HL-60 (cell line): ENCODE data around the gene EPN2.

Source experiments
- DNase-seq, 2 experiments: peaks; one replicate each; pipeline ENCODE4 v3.0.0-alpha.2; 2010 to 2020; ENCODE audit warnings: low read depth in 1 of 2, low spot score in 1 of 2
- H3K27ac ChIP-seq: fragments of 250-450 bp; sonication (Bioruptor Pico); replicated peaks from 2 replicates; pipeline ENCODE4 v1.5.1; 2020; ENCODE audit warnings: mild to moderate bottlenecking, moderate library complexity
- H3K27me3 ChIP-seq: fragments of 250-450 bp; sonication (Bioruptor Pico); 2 replicates; pipeline ENCODE4 v1.5.1; 2021; ENCODE audit warnings: mild to moderate bottlenecking, moderate library complexity; ENCODE audit not compliant: insufficient read depth, poor library complexity, severe bottlenecking
- H3K4me3 ChIP-seq: replicated peaks from 2 replicates; pipeline ENCODE4 v1.5.1; 2011; ENCODE audit warnings: mild to moderate bottlenecking, control low read depth, low read length; ENCODE audit not compliant: insufficient read depth
- GABPA ChIP-seq: IDR thresholded peaks from 2 replicates; pipeline ENCODE4 v1.6.1; 2012; ENCODE audit warnings: low read depth
- POLR2AphosphoS5 ChIP-seq: IDR thresholded peaks from 2 replicates; pipeline ENCODE4 v1.6.1; 2012; ENCODE audit warnings: low read depth
- SPI1 ChIP-seq: IDR thresholded peaks from 2 replicates; pipeline ENCODE4 v1.6.1; 2012; ENCODE audit warnings: low read depth, mild to moderate bottlenecking, borderline replicate concordance
- TF ChIP-seq, protein P1 (sequence below): IDR thresholded peaks from one replicate; pipeline ENCODE4 v1.5.1; 2011; ENCODE audit warnings: low read length, control low read depth, inconsistent platforms; ENCODE audit not compliant: insufficient read depth
- TF ChIP-seq, protein P2 (sequence below): IDR thresholded peaks from 2 replicates; pipeline ENCODE4 v1.6.1; 2012; ENCODE audit warnings: low read depth; ENCODE audit not compliant: insufficient replicate concordance

Gene EPN2

DNA sequence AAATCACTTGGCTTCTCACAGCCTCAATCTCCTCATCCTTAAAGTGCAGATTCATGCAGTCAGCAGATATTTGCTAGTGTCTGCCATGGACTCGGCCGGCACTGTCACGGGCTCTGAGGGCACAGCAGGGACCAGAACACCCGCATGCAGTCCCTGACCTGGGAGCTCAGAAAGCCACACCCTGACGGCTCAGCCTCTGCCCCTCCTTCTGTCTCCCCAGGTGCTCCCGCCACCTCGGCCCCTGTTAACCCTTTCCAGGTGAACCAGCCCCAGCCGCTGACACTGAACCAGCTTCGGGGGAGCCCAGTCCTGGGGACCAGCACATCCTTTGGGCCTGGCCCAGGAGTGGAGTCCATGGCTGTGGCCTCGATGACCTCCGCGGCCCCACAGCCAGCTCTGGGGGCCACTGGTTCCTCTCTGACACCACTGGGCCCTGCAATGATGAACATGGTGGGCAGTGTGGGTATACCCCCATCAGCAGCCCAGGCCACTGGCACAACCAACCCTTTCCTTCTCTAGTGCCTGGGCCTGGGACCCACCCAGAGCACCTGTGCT lies 96.6 kb downstream of the EPN2 start:
- no peak for DNase-seq
- no peak overlapping the region for H3K4me3 ChIP-seq
- no peak overlapping the region for H3K27ac ChIP-seq
- TF ChIP-seq POLR2AphosphoS5 (no peak), SPI1 (no peak), GABPA (no peak)
- TF ChIP-seq, protein P1, sequence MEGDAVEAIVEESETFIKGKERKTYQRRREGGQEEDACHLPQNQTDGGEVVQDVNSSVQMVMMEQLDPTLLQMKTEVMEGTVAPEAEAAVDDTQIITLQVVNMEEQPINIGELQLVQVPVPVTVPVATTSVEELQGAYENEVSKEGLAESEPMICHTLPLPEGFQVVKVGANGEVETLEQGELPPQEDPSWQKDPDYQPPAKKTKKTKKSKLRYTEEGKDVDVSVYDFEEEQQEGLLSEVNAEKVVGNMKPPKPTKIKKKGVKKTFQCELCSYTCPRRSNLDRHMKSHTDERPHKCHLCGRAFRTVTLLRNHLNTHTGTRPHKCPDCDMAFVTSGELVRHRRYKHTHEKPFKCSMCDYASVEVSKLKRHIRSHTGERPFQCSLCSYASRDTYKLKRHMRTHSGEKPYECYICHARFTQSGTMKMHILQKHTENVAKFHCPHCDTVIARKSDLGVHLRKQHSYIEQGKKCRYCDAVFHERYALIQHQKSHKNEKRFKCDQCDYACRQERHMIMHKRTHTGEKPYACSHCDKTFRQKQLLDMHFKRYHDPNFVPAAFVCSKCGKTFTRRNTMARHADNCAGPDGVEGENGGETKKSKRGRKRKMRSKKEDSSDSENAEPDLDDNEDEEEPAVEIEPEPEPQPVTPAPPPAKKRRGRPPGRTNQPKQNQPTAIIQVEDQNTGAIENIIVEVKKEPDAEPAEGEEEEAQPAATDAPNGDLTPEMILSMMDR: no peak
- TF ChIP-seq, protein P2, sequence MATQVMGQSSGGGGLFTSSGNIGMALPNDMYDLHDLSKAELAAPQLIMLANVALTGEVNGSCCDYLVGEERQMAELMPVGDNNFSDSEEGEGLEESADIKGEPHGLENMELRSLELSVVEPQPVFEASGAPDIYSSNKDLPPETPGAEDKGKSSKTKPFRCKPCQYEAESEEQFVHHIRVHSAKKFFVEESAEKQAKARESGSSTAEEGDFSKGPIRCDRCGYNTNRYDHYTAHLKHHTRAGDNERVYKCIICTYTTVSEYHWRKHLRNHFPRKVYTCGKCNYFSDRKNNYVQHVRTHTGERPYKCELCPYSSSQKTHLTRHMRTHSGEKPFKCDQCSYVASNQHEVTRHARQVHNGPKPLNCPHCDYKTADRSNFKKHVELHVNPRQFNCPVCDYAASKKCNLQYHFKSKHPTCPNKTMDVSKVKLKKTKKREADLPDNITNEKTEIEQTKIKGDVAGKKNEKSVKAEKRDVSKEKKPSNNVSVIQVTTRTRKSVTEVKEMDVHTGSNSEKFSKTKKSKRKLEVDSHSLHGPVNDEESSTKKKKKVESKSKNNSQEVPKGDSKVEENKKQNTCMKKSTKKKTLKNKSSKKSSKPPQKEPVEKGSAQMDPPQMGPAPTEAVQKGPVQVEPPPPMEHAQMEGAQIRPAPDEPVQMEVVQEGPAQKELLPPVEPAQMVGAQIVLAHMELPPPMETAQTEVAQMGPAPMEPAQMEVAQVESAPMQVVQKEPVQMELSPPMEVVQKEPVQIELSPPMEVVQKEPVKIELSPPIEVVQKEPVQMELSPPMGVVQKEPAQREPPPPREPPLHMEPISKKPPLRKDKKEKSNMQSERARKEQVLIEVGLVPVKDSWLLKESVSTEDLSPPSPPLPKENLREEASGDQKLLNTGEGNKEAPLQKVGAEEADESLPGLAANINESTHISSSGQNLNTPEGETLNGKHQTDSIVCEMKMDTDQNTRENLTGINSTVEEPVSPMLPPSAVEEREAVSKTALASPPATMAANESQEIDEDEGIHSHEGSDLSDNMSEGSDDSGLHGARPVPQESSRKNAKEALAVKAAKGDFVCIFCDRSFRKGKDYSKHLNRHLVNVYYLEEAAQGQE: no peak
- no peaks in the 10 kb centered on the region for H3K27me3 ChIP-seq

DNA sequence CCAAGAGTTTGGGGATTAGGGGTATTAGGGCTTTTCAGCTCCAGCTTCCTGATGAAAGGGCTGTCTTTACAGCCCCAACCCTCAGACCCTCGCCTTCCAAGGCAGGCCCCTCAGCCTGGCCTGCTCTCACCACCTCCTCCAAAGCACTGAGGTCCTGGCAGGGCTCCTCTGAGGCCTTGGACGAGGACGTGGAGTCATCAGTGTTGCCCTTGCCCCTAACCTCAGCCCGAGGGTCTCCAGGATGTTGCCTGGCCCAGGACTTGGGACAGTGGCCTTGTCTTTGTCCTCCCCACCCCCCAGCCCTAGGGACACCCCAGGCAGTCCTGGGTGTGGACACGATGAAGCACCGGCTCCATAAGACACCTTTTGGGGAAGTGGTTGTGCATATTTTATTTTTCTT lies 97.2 kb downstream of the EPN2 start:
- H3K4me3 ChIP-seq: no peak overlapping the region
- no peaks in the 10 kb centered on the region for H3K27me3 ChIP-seq
- H3K27ac ChIP-seq: no peak overlapping the region
- no peak for DNase-seq
- TF ChIP-seq, protein P1: no peak
- TF ChIP-seq, protein P2: no peak
- no peak for TF ChIP-seq GABPA
- TF ChIP-seq SPI1: no peak
- no peak for TF ChIP-seq POLR2AphosphoS5

DNA sequence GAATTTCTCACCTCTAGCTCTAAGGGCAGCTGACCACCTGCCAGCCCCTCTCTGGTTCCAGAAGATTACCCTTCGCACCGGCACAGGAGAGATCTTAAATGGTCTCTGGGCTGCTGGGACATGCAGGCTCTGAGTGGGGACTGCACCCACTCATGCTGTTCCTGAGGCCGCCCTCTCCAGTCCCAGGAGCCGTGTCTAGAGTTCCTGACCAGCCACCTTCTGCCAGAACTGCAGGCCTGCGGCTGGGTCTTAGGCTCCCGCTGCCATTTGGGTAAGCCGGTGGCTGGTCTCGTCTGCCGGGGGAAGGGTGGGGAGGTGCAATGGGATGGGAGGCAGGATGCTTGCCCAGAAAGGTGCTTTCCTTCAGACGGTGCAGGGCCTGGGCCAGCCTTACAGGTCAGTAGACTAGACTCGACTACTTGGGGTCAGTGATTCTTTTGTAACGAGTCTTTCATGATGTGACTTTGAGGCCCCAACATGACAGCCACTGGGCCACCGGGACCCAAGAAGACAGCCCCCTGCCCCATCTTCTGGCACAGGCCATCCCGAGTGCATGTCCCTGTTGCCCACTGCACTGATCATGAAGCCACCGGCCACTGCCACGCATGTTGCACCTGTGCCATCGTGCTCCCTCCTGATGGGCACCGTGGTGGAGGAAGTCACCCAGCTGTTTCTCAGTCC lies 98.9 kb downstream of the EPN2 start:
- no peak overlapping the region for H3K27ac ChIP-seq
- no peaks in the 10 kb centered on the region for H3K27me3 ChIP-seq

More for the DNA sequence above, 98.9 kb downstream of the EPN2 start:
- DNase-seq: no peak
- TF ChIP-seq, protein P1: no peak
- TF ChIP-seq SPI1 (no peak), POLR2AphosphoS5 (no peak), GABPA (no peak)
- TF ChIP-seq, protein P2: no peak
- no peak overlapping the region for H3K4me3 ChIP-seq
